GM08714 (cell line): Measurements from ENCODE around the gene COX5B.
"Not testable (repeated sequence)": the region's sequence is repeated elsewhere in the genome, so short reads cannot be mapped to it uniquely, and the experiment has no call there.

Experiments used
- H3K4me3 ChIP-seq: fragments of 200-500 bp; sonication (Bioruptor generic); 2 replicates; pipeline ENCODE4 v1.5.1; 2014; ENCODE audit warnings: mild to moderate bottlenecking, low read length, inconsistent platforms
- ZNF274 ChIP-seq: IDR thresholded peaks from 2 replicates; pipeline ENCODE4 v1.6.1; 2012; ENCODE audit warnings: mild to moderate bottlenecking, low read depth, low read length

Gene COX5B

DNA sequence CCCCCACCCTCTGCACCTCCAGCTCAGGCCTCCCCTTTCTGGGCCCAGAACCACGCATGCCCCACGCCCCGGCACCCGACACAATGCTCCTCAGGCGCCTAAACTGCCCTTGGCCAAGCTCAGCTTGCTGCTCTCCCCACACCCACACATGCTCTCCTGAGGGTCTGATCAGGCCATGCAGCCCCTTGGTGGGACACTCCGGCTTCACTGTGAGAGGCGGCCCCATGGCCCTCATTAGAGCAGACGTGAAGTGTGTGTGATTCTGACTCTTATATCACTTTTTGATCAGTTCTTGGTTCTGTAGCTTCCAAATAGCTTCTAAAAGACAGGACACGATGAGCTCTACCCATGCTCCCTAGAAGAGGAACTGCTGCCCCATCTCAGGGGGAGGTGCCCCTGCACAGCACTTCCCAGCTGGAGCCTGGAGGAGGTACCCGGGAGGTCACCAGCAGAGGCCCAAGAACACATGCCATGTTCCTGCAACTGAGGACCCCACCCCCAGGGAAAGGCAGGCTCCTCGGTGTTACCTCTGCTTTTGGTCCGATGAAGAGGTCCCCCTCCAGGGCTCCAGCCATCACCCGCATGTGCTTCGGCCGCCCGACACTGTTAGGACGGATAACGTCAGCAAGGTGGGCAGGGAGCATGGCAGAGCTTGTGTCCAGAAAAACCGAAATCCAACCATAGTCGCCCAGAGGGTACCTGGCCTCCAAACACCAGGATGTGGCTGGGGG, 14.3 kb downstream of the COX5B start:
- no peak for TF ChIP-seq ZNF274
- no peak overlapping the region for H3K4me3 ChIP-seq

GRCh38 chr2:97660775-97661389, 15.0 kb downstream of the COX5B start:
- H3K4me3 ChIP-seq, result no peak overlapping the region
- no peak for TF ChIP-seq ZNF274

- H3K4me3 ChIP-seq, result peak overlapping the region; percentile 82; the same call in 1 of the 2 replicates
- TF ChIP-seq ZNF274, result no peak
These were observed 16.1 kb downstream of the COX5B start for GRCh38 chr2:97661927-97662326.

GRCh38 chr2:97662386-97662894, 16.6 kb downstream of the COX5B start:
- TF ChIP-seq ZNF274, result no peak
- H3K4me3 ChIP-seq, result peak overlapping the region; percentile 82

DNA sequence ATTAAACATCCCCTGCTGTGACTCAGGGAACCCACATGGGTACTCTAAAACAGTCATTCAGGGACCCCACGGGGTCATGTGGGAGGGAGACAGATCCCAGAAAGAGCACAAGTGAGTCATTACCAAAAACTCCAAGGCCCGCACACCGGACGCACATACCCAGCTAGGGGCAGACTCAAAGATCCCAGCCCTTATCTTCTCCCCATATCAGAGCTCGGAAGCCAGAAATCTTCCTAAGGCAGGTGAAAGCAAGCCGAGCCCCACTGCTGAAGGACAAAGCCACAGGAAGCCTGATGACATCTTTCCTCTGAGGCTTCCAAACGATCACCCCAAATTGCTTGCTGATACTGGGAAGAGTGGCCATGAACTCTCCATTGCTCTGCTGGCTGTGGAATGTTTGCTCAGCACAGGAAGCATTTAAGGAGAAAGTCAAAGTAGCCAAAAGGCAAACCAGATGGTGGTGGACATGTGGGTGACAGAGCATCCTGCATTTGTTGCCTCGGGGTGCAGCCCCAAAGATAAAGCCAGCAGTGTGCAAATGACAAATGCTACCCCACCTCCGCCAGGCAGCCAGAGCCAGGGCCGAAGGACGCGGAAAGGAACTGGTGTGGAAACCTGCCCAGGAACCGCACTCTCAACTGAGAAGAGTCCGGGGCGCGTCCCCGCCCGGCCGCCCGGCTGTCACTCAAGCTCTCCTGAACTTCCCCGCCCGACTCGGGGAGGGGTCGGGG, 17.2 kb downstream of the COX5B start:
- H3K4me3 ChIP-seq, result peak overlapping the region; percentile 82
- TF ChIP-seq ZNF274, result no peak

GRCh38 chr2:97663626-97663961, 17.7 kb downstream of the COX5B start:
- TF ChIP-seq ZNF274, result no peak
- H3K4me3 ChIP-seq, result peak overlapping the region; percentile 82

GRCh38 chr2:97663962-97664635, 18.2 kb downstream of the COX5B start, which contains the start of gene ACTR1B:
TSS of gene ACTR1B (minus strand) at chr2:97664044. CDS start at chr2:97663890, 154 bp downstream.
- no peak for TF ChIP-seq ZNF274
- peak within 1 kb of the TSS; percentile 83 for H3K4me3 ChIP-seq

GRCh38 chr2:97664636-97664970, 18.7 kb downstream of the COX5B start:
- peak overlapping the region; percentile 83 for H3K4me3 ChIP-seq
- no peak for TF ChIP-seq ZNF274

DNA sequence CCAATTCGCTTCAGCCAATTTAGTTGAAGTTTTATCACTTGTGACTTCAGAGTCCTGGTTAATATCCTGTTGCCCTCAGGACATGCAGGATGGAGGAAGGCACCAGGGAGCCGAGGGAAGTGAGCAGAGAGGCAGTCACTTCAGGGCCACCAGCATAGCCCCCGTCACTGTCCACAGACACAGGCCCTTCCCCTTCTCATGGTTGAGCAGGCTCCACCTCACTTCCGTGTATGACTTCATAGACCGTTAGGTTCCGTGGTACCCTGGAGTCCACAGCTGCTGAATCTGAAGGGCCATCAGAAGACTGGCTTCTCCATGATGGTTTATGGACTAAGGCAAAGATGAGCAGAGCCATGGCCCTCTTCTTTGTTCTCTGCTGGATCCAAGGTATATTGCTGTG, 23.6 kb downstream of the COX5B start, which contains the start of gene C2orf92:
TSS of gene C2orf92 (plus strand) at position 266 of the 400 bp plus-strand sequence. CDS start at position 342, 76 bp downstream.
- TF ChIP-seq ZNF274, result no peak
- no peak within 1 kb of the TSS for H3K4me3 ChIP-seq

DNA sequence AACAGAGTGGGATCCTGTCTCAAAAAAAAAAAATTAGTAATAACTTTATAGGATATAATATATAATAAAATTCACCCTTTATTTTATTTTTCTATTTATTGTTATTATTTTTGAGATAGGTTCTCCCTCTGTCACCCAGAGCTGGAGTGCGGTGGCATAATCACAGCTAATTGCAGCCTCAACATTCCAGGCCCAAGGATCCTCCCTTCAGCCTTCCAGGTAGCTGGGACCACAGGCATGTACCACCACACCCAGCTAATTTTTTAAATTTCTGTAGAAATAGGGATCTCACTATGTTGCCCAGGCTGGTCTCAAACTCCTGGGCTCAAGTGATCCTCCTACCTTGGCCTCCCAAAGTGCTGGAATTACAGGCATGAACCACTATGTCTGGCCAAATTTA, 24.6 kb downstream of the COX5B start:
- TF ChIP-seq ZNF274, result no peak

DNA sequence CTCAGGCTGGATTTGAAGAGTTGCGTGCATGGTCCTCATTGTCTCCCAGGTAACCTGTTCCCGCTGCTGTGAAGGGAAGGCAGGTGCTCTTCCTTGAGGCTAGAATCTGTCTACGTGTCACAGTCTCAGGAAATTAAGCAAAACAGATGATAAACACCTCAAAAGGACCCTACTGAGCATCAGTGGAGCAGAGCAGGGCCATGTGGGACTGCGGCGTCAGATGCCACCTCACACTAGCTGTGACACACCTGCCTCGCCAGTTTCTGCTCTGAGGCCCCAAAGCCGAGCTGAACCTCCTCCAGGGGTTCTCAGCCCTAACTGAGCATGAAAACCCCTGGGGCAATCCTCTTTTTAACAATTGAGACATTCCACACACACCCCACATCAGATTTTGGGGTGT, 25.7 kb downstream of the COX5B start:
- no peak for TF ChIP-seq ZNF274
- no peak overlapping the region for H3K4me3 ChIP-seq

More for the DNA sequence above, 24.6 kb downstream of the COX5B start:
- no peak overlapping the region for H3K4me3 ChIP-seq

DNA sequence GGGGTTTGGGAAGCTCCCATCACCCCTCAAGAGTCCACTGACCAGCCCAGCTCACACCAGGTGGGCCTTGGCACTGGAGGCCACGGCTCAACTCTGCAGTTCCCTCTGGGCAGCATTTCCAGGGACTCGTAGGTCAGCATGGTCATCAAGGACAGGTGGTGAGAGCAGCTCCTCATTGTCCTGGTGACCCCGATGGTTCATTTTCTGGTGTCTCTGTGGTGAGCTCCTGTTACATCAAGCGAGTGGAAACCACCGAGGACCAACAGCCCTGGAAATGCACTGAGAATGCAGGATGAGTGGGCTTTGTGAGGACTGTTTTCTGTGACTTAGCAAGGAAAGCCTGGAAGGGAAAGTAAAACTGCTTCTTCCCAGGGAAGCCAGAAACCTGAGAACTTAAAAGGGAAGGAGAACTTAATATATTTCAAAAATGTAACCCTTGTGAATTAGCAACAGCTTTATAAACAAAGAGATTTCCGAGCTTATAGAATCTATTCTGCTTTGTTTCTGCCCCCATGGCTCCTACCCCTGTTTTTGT, 26.8 kb downstream of the COX5B start:
- not testable (repeated sequence) for H3K4me3 ChIP-seq

GRCh38 chr2:97673182-97673914, 27.5 kb downstream of the COX5B start:
- H3K4me3 ChIP-seq, result no peak overlapping the region
- no peak for TF ChIP-seq ZNF274

DNA sequence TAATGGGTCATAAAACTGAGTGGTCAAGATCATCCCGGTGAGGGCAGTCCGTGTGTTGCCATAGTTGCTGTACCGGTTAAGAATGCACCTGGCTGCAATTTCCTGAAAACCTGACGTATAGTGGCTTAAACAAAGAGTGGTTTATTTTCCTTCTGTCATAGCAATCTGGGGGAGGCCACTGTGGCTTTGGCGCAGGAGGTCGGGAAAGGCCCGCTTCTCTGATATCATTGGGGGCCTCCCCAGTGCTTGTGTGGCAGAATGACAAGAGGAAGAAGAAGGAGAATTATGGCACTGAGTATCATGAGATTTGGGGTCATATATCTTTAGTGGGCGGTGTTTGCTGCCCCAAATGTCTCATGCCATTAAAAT, 28.0 kb downstream of the COX5B start:
- no peak overlapping the region for H3K4me3 ChIP-seq
- TF ChIP-seq ZNF274, result no peak
